HEK293T (cell line): Measurements from ENCODE around the gene ICOSLG.

Experiments used
- BHLHE40 ChIP-seq: fragments of 450-650 bp; IDR thresholded peaks from 2 replicates; pipeline ENCODE4 v1.6.1; 2016; ENCODE audit warnings: mild to moderate bottlenecking, moderate library complexity, borderline replicate concordance
- CTBP1 ChIP-seq: fragments of 450-650 bp; IDR thresholded peaks from 2 replicates; pipeline ENCODE4 v1.6.1; 2016; ENCODE audit warnings: borderline replicate concordance
- ELF4 ChIP-seq: fragments of 450-650 bp; IDR thresholded peaks from 2 replicates; pipeline ENCODE4 v1.6.1; 2017; ENCODE audit warnings: antibody characterized with exemption
- FOXM1 ChIP-seq: fragments of 450-650 bp; IDR thresholded peaks from 2 replicates; pipeline ENCODE4 v1.6.1; 2017; ENCODE audit warnings: mild to moderate bottlenecking, borderline replicate concordance
- HDGF ChIP-seq: fragments of 450-650 bp; IDR thresholded peaks from 2 replicates; pipeline ENCODE4 v1.6.1; 2017; ENCODE audit warnings: antibody characterized with exemption, borderline replicate concordance
- NFRKB ChIP-seq: fragments of 450-650 bp; IDR thresholded peaks from 2 replicates; pipeline ENCODE4 v1.6.1; 2016; ENCODE audit warnings: mild to moderate bottlenecking, moderate library complexity
- SP1 ChIP-seq: fragments of 450-650 bp; IDR thresholded peaks from 2 replicates; pipeline ENCODE4 v1.6.1; 2017
- TARDBP ChIP-seq: fragments of 450-650 bp; IDR thresholded peaks from 2 replicates; pipeline ENCODE4 v1.6.1; 2016

- TF ChIP-seq CTBP1 (no peak), HDGF (no peak), SP1 (no peak), FOXM1 (no peak), TARDBP (no peak), NFRKB (no peak), ELF4 (no peak), BHLHE40 (no peak)
Observed at GRCh38 chr21:44273046-44273445, 32.3 kb upstream of the ICOSLG start.
